Astrocyte of the spinal cord (primary cell): Measurements from ENCODE around the gene TRPC4AP.

ENCODE experiments used
- DNase-seq: peaks from one replicate; pipeline ENCODE4 v3.0.0; 2011; ENCODE audit warnings: low read depth, low spot score
- H3K4me3 ChIP-seq: 2 replicates; pipeline ENCODE4 v1.5.1; 2011; ENCODE audit warnings: low read depth, mild to moderate bottlenecking, low read length, moderate library complexity
- CTCF ChIP-seq: IDR thresholded peaks from 2 replicates; pipeline ENCODE4 v1.5.1; 2012; ENCODE audit warnings: low read depth, mild to moderate bottlenecking, low read length, inconsistent platforms
- in situ Hi-C: cut with HindIII; loops from 2 replicates; pipeline ENCODE4 v1.10.0; 2017; ENCODE audit warnings: low sequenced_read_pairs

The TRPC4AP gene

GRCh38 chr20:34997131-34997561, 95.5 kb downstream of the TRPC4AP start:
- H3K4me3 ChIP-seq, result no peak overlapping the region
- no peak for DNase-seq
- TF ChIP-seq CTCF, result no peak
- in situ Hi-C loops, result no loop called here

GRCh38 chr20:34996243-34997028, 96.2 kb downstream of the TRPC4AP start:
- in situ Hi-C loops, result no loop called here
- TF ChIP-seq CTCF, result no peak
- H3K4me3 ChIP-seq, result no peak overlapping the region

GRCh38 chr20:34995696-34996095, 96.9 kb downstream of the TRPC4AP start:
- no peak overlapping the region for H3K4me3 ChIP-seq
- TF ChIP-seq CTCF, result no peak
- in situ Hi-C loops, result no loop called here
- no peak for DNase-seq

More at GRCh38 chr20:34996243-34997028, 96.2 kb downstream of the TRPC4AP start:
- no peak for DNase-seq

GRCh38 chr20:34995192-34995591, 97.4 kb downstream of the TRPC4AP start:
- DNase-seq, result no peak
- in situ Hi-C loops, result no loop called here
- TF ChIP-seq CTCF, result no peak
- H3K4me3 ChIP-seq, result no peak overlapping the region

GRCh38 chr20:34994509-34995131, 98.0 kb downstream of the TRPC4AP start:
- in situ Hi-C loops, result no loop called here
- H3K4me3 ChIP-seq, result no peak overlapping the region
- TF ChIP-seq CTCF, result no peak
- DNase-seq, result no peak

GRCh38 chr20:34993941-34994508, 98.6 kb downstream of the TRPC4AP start:
- H3K4me3 ChIP-seq, result no peak overlapping the region
- in situ Hi-C loops, result no loop called here
- DNase-seq, result no peak
- TF ChIP-seq CTCF, result no peak
